ENCODE data around the gene SUPT6H. TPM values are rescaled to one million over a fixed set of nuclear protein-coding genes. Genes with fewer than 3 reads are reported as not detected.

The SUPT6H gene
- total RNA-seq, 2 experiments from 2014 or later: 33.7 to 76.5 TPM

DNA sequence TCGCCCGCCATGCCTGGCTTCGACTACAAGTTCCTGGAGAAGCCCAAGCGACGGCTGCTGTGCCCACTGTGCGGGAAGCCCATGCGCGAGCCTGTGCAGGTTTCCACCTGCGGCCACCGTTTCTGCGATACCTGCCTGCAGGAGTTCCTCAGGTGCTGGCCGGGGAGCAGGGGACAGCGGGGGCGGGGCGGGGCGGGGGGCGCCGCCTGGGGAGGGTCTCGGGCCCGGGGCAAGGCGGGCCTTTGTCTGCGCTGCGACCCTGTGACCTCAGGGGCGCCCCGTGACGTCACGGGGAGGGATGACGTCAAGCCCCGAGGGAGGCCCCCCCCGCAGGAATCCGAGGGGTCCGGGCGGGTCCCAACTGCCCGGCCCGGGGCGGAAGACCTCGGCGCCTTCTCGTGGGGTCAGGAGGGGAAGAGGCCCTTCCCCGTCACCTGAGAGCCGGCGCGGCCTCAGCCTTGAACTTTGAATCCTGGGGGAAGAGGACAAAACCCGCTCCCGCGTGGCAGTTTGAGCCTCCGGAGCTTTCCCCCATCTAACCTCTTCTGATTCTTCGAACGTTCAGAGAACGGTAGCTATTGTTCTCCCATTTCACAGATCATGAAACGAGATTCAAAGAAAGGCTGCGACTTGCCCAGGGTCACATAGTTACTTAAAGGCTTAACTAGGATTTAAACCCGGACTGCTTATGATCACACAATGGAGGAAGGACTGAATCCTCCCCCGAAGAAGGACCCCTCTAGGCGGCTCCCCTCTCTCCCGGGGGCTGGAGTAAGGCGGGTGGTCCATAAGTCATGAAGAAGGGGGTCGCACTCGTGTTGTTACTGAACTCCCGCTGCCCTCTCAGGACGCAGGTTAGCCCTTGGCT, 82.3 kb downstream of the SUPT6H start:
- Histone ChIP-seq H4K20me1 (ENCODE audit: insufficient read depth, low read length) (peaks cover 25% of the 10 kb centered on the region), H3K4me1 (ENCODE audit: insufficient read depth, low read length, poor library complexity, severe bottlenecking) (peaks cover 67% of the 10 kb centered on the region), H3K27ac (ENCODE audit: low read depth, low read length, poor library complexity, severe bottlenecking) (peak overlapping the region; percentile 95), H3K4me3 (ENCODE audit: low read depth, low read length, poor library complexity, severe bottlenecking) (peak overlapping the region; percentile 98), H3K36me3 (ENCODE audit: insufficient read depth, low read length) (peaks cover 66% of the 10 kb centered on the region), H3K4me2 (ENCODE audit: low read length) (peak overlapping the region; percentile 96), H3K79me2 (ENCODE audit: insufficient read depth, low read depth, low read length) (peaks cover 43% of the 10 kb centered on the region), H2AFZ (ENCODE audit: low read length) (no peak overlapping the region), H3K9me3 (ENCODE audit: low read length) (peaks cover 3% of the 10 kb centered on the region; the same call in 1 of the 2 replicates), H3K9me2 (ENCODE audit: insufficient read depth, low read length) (no peaks in the 10 kb centered on the region)
- TF ChIP-seq, protein P1, sequence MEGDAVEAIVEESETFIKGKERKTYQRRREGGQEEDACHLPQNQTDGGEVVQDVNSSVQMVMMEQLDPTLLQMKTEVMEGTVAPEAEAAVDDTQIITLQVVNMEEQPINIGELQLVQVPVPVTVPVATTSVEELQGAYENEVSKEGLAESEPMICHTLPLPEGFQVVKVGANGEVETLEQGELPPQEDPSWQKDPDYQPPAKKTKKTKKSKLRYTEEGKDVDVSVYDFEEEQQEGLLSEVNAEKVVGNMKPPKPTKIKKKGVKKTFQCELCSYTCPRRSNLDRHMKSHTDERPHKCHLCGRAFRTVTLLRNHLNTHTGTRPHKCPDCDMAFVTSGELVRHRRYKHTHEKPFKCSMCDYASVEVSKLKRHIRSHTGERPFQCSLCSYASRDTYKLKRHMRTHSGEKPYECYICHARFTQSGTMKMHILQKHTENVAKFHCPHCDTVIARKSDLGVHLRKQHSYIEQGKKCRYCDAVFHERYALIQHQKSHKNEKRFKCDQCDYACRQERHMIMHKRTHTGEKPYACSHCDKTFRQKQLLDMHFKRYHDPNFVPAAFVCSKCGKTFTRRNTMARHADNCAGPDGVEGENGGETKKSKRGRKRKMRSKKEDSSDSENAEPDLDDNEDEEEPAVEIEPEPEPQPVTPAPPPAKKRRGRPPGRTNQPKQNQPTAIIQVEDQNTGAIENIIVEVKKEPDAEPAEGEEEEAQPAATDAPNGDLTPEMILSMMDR (conservative IDR thresholded peaks at IDR 0.05; ENCODE audit: low read length): no peak
- no peak for TF ChIP-seq EZH2phosphoT487 (IDR thresholded peaks at IDR 0.05; ENCODE audit: borderline replicate concordance, low read depth, low read length)
- TSS peak; percentile 55 for BruUV-seq (replicated peaks)
- peak; percentile 68 for DNase-seq (ENCODE audit: low spot score)
- POLR2A ChIA-PET: interaction anchor here (1.8 kb wide), 1 partner anchor 17 kb away, joined by 16 read pairs; the partner anchor contains the start of gene NEK8
- intact Hi-C loops (cut with micrococcal nuclease; ENCODE audit: unreplicated experiment): no loop called here
- CTCF ChIA-PET (ENCODE audit: unreplicated experiment): interaction anchor here (3.5 kb wide), 1 partner anchor 17 kb away, joined by 18 read pairs; the partner anchor contains the start of gene TLCD1

DNA sequence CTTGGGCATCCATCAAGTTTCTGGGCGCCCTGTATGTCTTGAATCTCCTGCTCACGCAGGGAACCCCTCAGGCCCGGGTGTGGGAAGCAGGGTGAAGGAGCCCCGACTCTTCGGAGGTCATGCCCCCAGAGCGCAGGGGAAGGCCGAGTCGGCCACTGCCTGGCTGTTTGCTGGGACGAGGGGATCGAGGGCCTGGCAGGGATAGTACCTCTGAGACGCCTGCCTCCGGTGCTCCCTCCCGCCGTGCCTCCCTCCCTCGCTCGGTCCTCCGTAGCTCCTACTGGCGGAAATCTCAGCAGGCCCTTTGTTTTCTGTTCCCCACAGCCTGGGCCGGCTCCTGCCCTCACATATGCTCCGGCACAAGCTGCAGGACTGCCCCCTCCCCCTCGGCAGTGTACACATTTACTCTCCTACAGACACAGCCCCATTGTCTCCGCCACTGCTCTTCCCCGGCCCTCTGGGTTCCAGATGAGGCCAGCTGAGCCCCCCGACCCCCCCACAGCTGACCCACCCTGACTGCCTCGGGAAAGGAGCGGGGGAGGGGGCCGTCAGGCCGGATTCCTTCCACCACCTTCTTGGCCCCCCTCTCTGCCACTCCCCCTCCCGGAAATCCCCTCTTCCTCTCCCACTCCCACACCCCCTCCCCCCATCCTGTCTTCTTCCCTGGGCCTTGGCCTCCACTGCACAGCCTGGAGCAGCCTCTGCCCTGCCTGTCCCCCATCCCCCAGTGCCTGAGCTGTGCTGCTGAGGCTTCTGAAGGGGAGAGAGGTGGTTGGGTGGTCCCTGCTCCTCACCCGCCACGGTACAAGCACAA, 83.2 kb downstream of the SUPT6H start:
- no peaks in the 10 kb centered on the region for H3K9me2 ChIP-seq (ENCODE audit: insufficient read depth, low read length)
- no TSS peak for BruUV-seq (replicated peaks)
- peaks cover 25% of the 10 kb centered on the region for H4K20me1 ChIP-seq (ENCODE audit: insufficient read depth, low read length)
- intact Hi-C loops (cut with micrococcal nuclease; ENCODE audit: unreplicated experiment): no loop called here
- H3K36me3 ChIP-seq (ENCODE audit: insufficient read depth, low read length): peaks cover 65% of the 10 kb centered on the region
- H3K4me1 ChIP-seq (ENCODE audit: insufficient read depth, low read length, poor library complexity, severe bottlenecking): peaks cover 66% of the 10 kb centered on the region
- peak overlapping the region; percentile 95 for H3K27ac ChIP-seq (ENCODE audit: low read depth, low read length, poor library complexity, severe bottlenecking)
- peak; percentile 71 for DNase-seq (ENCODE audit: low spot score)
- peaks cover 36% of the 10 kb centered on the region for H3K79me2 ChIP-seq (ENCODE audit: insufficient read depth, low read depth, low read length)
- CTCF ChIA-PET (ENCODE audit: unreplicated experiment): interaction anchor here (0.5 to 3.5 kb wide), 3 partner anchors 11 to 106 kb away, joined by 5 to 18 read pairs (median 6); partner anchors contain the start of gene TLCD1
- POLR2A ChIA-PET: interaction anchor here (1.7 to 1.8 kb wide), 2 partner anchors 17 to 25 kb away, joined by 4 to 16 read pairs; partner anchors contain the start of genes NEK8 and RPL23A
- H3K4me3 ChIP-seq (ENCODE audit: low read depth, low read length, poor library complexity, severe bottlenecking): peak overlapping the region; percentile 98
- TF ChIP-seq, protein P1 (conservative IDR thresholded peaks at IDR 0.05; ENCODE audit: low read length): no peak
- TF ChIP-seq EZH2phosphoT487 (IDR thresholded peaks at IDR 0.05; ENCODE audit: borderline replicate concordance, low read depth, low read length): no peak
- peak overlapping the region; percentile 96 for H3K4me2 ChIP-seq (ENCODE audit: low read length)
- no peaks in the 10 kb centered on the region for H3K9me3 ChIP-seq (ENCODE audit: low read length)
- no peak overlapping the region for H2AFZ ChIP-seq (ENCODE audit: low read length)

Measured in OCI-LY7 (cell line).